GM13976 (cell line): ENCODE data around the gene SNRNP70.
"Not testable (repeated sequence)": the region's sequence is repeated elsewhere in the genome, so short reads cannot be mapped to it uniquely, and the experiment has no call there.

ENCODE experiments used
- DNase-seq: peaks from one replicate; pipeline ENCODE4 v3.0.0; 2012; ENCODE audit warnings: low spot score
- CTCF ChIP-seq: IDR thresholded peaks from 2 replicates; pipeline ENCODE4 v1.5.1; 2012; ENCODE audit warnings: borderline replicate concordance, mild to moderate bottlenecking; ENCODE audit not compliant: insufficient read depth; ENCODE audit errors: extremely low read depth, missing control alignments, control extremely low read depth
- in situ Hi-C: fragments of 300-500 bp; cut with MboI; formaldehyde crosslinking; loops from one replicate; pipeline ENCODE4 v1.12.0; 2022; ENCODE audit warnings: low sequenced_read_pairs, mixed read lengths, inconsistent platforms; ENCODE audit not compliant: unreplicated experiment

SNRNP70 gene, protein sequence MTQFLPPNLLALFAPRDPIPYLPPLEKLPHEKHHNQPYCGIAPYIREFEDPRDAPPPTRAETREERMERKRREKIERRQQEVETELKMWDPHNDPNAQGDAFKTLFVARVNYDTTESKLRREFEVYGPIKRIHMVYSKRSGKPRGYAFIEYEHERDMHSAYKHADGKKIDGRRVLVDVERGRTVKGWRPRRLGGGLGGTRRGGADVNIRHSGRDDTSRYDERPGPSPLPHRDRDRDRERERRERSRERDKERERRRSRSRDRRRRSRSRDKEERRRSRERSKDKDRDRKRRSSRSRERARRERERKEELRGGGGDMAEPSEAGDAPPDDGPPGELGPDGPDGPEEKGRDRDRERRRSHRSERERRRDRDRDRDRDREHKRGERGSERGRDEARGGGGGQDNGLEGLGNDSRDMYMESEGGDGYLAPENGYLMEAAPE

DNA sequence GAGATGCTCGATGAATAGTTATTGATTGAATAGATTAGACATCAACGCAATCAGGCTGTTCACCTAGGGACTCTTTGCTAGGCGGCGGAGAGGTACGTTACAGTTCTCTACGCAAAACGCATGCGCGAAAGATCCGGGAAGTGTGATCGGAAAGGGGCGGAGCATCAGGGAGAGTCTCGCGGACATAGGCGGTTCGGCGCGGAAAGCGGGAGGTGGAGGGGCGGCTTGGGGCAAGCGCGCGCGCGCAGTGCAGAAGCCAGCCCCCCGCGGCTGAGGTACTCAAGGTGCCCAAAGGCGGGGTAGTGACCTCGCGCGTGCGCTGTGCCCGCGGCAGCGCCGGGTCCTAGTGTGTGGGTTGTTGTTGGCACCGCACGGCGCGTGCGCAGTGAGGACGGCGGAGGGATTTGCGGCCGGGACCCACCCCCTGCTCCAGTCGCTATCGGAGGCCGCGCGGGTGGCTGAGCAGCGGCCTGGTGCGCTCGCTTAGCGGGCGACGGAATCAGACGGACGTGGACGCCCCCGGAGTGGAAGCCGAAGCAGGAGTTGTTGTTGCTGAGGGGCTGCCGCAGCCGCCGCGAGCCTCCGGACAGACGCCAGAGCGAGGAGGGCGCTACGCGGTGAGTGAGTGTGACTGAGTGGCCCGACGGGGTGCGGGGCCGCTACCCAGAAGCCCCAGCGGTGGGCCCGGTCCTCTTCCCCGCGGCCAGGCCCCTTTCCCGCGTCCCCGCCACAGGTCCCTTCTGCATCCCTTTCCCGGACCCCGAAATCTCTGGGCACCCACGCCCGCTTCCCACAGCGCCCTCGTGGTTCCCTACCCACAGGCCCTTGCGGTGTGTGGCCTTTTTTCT lies at the start of gene SNRNP70:
Gene SNRNP70 (plus strand): TSS at position 432 of the 848 bp plus-strand sequence. CDS start 964 bp downstream, outside the sequence.
- no peak for TF ChIP-seq CTCF
- DNase-seq: peak; percentile 99
- in situ Hi-C loops: no loop called here

DNA sequence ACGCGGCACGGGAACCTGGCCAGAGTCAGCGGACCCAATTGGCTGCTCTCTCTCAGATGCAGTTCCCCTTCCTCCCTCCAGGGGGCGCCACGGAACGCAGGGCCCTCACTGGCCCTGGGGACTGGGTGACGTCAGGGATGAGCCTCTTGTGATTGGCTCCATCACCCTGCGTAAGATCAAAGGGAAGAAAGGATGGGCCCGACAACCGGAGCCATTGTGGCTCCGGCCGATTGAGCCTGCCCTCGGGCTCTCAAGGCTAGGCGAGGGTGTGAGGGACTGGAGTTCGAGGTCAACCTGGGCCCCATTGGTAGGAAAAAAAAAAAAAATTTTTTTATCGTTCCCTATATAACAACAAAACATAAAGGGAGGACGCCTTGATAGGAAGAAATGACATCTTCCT lies 48.4 kb upstream of the SNRNP70 start, which contains the start of gene CGB1:
Gene CGB1 (minus strand): TSS at position 81 of the 400 bp plus-strand sequence. CDS start 184 bp downstream, outside the sequence.
- peak; percentile 24 for TF ChIP-seq CTCF
- in situ Hi-C loops: not testable (repeated sequence)
- DNase-seq: peak; percentile 38

- in situ Hi-C loops, DNase-seq: not testable (repeated sequence)
Observed at GRCh38 chr19:49038111-49038510, 47.1 kb upstream of the SNRNP70 start.

GRCh38 chr19:49038557-49039276 lies 46.5 kb upstream of the SNRNP70 start:
- in situ Hi-C loops, DNase-seq: not testable (repeated sequence)

GRCh38 chr19:49039736-49040135 lies 45.5 kb upstream of the SNRNP70 start:
- in situ Hi-C loops, DNase-seq: not testable (repeated sequence)

- no peak for DNase-seq
- in situ Hi-C loops: no loop called here
- no peak for TF ChIP-seq CTCF
Observed at GRCh38 chr19:49042177-49042576, 43.1 kb upstream of the SNRNP70 start.

- DNase-seq, in situ Hi-C loops: not testable (repeated sequence)
Observed at GRCh38 chr19:49042666-49043065, 42.6 kb upstream of the SNRNP70 start.

GRCh38 chr19:49043548-49043947 lies 41.7 kb upstream of the SNRNP70 start, which contains the start of gene CGB5:
Gene CGB5 (plus strand): TSS chr19:49043848. CDS start chr19:49044210, 362 bp downstream.
- DNase-seq, in situ Hi-C loops: not testable (repeated sequence)

- in situ Hi-C loops, DNase-seq: not testable (repeated sequence)
Observed at GRCh38 chr19:49049011-49049410, 36.2 kb upstream of the SNRNP70 start, which contains the start of gene CGB8. Gene CGB8 (minus strand): TSS chr19:49049111. CDS start chr19:49048739, 372 bp downstream.

GRCh38 chr19:49049834-49050233 lies 35.4 kb upstream of the SNRNP70 start:
- in situ Hi-C loops, DNase-seq: not testable (repeated sequence)

DNA sequence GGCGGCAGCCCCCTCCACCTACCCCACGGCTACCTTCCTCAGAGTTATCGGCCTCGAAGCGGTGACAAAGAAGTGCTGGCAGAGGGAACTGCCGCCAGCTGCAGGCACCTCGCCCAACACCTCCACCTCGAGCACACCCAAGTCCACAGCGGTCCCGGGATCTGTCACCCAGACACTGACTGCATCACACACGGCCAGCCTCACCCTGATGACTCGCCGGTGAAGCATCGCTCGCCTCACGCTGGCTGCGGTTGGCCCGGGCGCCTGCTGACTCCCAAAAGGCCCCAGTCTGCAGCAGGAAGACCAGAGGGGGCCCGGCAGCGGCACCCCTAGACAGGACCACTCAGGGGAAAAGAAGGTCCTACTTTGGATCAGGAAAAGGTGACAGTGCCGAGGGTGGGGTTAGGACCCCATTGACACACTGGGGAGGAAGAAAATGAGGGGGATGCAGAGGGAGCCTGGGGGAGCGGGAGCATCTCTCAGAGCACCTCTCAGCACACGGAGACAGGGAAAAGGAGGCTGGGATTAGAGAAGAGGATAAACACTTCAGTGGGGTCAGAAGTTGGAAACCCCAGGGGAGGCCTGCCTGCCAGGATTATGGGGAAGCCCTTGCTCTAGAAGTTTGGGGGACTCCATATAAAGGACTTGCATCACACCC lies 34.7 kb upstream of the SNRNP70 start:
- in situ Hi-C loops, DNase-seq: not testable (repeated sequence)
